ENCODE results near the gene DUSP28.
"Not testable (repeated sequence)": the region's sequence is repeated elsewhere in the genome, so short reads cannot be mapped to it uniquely, and the experiment has no call there.

The DUSP28 gene

GRCh38 chr2:240561325-240561971 lies 1.3 kb downstream of the DUSP28 start:
- no peak for DNase-seq

- not testable (repeated sequence) for DNase-seq
Measured at GRCh38 chr2:240563231-240563630, 3.1 kb downstream of the DUSP28 start.

GRCh38 chr2:240563951-240564560 lies 3.9 kb downstream of the DUSP28 start:
- DNase-seq = no peak

- DNase-seq = no peak
Measured at GRCh38 chr2:240564561-240565332, 4.6 kb downstream of the DUSP28 start.

- DNase-seq = peak; percentile 20
Measured at GRCh38 chr2:240565333-240566202, 5.4 kb downstream of the DUSP28 start.

- peak; percentile 83 for DNase-seq
Measured at GRCh38 chr2:240566203-240567136, 6.3 kb downstream of the DUSP28 start.

- peak; percentile 38 for DNase-seq
Measured at GRCh38 chr2:240567137-240567871, 7.1 kb downstream of the DUSP28 start.

GRCh38 chr2:240567872-240568677 lies 7.9 kb downstream of the DUSP28 start, which contains the start of gene RNPEPL1:
Gene RNPEPL1 (plus strand): TSS chr2:240568484. CDS start chr2:240568587, 103 bp downstream.
- peak; percentile 68 for DNase-seq

- peak; percentile 72 for DNase-seq
Measured at GRCh38 chr2:240568678-240569522, 8.7 kb downstream of the DUSP28 start.

- DNase-seq = no peak
Measured at GRCh38 chr2:240569523-240569997, 9.4 kb downstream of the DUSP28 start.

- DNase-seq = no peak
Measured at GRCh38 chr2:240569998-240570530, 9.9 kb downstream of the DUSP28 start.

GRCh38 chr2:240570531-240571313 lies 10.6 kb downstream of the DUSP28 start:
- no peak for DNase-seq

- DNase-seq = no peak
Measured at GRCh38 chr2:240571314-240571973, 11.3 kb downstream of the DUSP28 start.

- no peak for DNase-seq
Measured at GRCh38 chr2:240572141-240573031, 12.2 kb downstream of the DUSP28 start.

GRCh38 chr2:240573071-240573515 lies 12.9 kb downstream of the DUSP28 start:
- DNase-seq = no peak
